Gastroesophageal sphincter (tissue), 3 donors: ENCODE measurements around the gene ZBTB16.

ENCODE experiments used
- POLR2AphosphoS5 ChIP-seq: sonication (generic); formaldehyde crosslinking; IDR thresholded peaks from one replicate; pipeline ENCODE4 v1.6.1; 2017; ENCODE audit warnings: antibody characterized with exemption
- TF ChIP-seq, protein P1 (sequence below), 4 experiments: fragments of 200-600 bp in 2 of 4; fragments of 450-650 bp in 2 of 4; sonication (generic) in 1 of 4; IDR thresholded peaks; one replicate each; pipeline ENCODE4 v1.5.1; 2017 to 2019; ENCODE audit warnings: antibody characterized with exemption in 4 of 4, mild to moderate bottlenecking in 2 of 4, moderate library complexity in 2 of 4

DNA sequence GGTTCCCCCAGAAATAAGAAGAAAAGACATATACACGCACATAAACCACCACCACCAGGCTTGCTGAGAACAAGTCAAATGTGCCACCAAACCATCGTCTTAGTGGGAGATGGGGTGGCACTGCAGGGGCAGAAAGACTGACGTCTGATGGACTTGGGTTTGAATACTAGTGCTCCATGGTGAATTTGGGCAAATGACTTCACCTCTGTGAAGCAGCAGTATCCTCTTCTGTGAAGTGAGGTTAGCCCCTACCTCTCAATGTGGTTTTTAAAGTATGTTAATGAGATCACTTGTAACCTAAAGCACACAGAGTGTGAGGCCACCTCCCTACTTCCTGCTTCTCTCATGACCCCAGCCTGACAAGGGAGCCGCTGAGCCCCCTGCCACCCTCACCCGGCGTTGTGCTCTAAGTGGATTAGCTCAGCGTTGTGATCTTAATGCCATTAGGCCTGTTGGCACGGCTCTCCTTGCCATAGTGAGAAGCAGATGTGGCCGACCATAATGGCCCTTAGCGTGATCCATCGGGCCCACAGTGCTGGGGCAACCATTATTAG is 14.4 kb downstream of the ZBTB16 start:
- TF ChIP-seq, protein P1, sequence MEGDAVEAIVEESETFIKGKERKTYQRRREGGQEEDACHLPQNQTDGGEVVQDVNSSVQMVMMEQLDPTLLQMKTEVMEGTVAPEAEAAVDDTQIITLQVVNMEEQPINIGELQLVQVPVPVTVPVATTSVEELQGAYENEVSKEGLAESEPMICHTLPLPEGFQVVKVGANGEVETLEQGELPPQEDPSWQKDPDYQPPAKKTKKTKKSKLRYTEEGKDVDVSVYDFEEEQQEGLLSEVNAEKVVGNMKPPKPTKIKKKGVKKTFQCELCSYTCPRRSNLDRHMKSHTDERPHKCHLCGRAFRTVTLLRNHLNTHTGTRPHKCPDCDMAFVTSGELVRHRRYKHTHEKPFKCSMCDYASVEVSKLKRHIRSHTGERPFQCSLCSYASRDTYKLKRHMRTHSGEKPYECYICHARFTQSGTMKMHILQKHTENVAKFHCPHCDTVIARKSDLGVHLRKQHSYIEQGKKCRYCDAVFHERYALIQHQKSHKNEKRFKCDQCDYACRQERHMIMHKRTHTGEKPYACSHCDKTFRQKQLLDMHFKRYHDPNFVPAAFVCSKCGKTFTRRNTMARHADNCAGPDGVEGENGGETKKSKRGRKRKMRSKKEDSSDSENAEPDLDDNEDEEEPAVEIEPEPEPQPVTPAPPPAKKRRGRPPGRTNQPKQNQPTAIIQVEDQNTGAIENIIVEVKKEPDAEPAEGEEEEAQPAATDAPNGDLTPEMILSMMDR (IDR thresholded peaks at IDR 0.05), result no peak
- TF ChIP-seq POLR2AphosphoS5, result no peak
